A673 (cell line): ENCODE data around the gene POLR3K.
"Not testable (repeated sequence)": the region's sequence is repeated elsewhere in the genome, so short reads cannot be mapped to it uniquely, and the experiment has no call there.

ENCODE experiments used
- CTCF ChIP-seq: fragments of 300-800, 200-600 bp; sonication (generic); conservative IDR thresholded peaks from 2 replicates; pipeline ENCODE4 v1.5.1; 2017; ENCODE audit warnings: low read depth, mild to moderate bottlenecking, antibody characterized with exemption, low read length, moderate library complexity, mixed read lengths
- EZH2 ChIP-seq: fragments of 200-600 bp; sonication (generic); IDR thresholded peaks from 2 replicates; pipeline ENCODE4 v1.6.1; 2017; ENCODE audit warnings: borderline replicate concordance, low read depth, mild to moderate bottlenecking, mixed read lengths, antibody characterized with exemption, low read length; ENCODE audit not compliant: poor library complexity, severe bottlenecking

- TF ChIP-seq CTCF, result peak; percentile 56
- TF ChIP-seq EZH2, result not testable (repeated sequence)
Observed at GRCh38 chr16:10772-11171, 42.6 kb downstream of the POLR3K start.
